PC-9 (cell line): Measurements from ENCODE around the gene CBFA2T3.

Experiments
- EZH2 ChIP-seq: fragments of 200-600 bp; sonication (generic); IDR thresholded peaks from 2 replicates; pipeline ENCODE4 v1.8.0; 2017; ENCODE audit warnings: antibody characterized with exemption, low read depth
- TF ChIP-seq, protein P1 (sequence below): fragments of 200-600 bp; sonication (generic); conservative IDR thresholded peaks from 2 replicates; pipeline ENCODE4 v1.6.1; 2017; ENCODE audit warnings: mixed run types, antibody characterized with exemption, mild to moderate bottlenecking, moderate library complexity

- TF ChIP-seq, protein P1, sequence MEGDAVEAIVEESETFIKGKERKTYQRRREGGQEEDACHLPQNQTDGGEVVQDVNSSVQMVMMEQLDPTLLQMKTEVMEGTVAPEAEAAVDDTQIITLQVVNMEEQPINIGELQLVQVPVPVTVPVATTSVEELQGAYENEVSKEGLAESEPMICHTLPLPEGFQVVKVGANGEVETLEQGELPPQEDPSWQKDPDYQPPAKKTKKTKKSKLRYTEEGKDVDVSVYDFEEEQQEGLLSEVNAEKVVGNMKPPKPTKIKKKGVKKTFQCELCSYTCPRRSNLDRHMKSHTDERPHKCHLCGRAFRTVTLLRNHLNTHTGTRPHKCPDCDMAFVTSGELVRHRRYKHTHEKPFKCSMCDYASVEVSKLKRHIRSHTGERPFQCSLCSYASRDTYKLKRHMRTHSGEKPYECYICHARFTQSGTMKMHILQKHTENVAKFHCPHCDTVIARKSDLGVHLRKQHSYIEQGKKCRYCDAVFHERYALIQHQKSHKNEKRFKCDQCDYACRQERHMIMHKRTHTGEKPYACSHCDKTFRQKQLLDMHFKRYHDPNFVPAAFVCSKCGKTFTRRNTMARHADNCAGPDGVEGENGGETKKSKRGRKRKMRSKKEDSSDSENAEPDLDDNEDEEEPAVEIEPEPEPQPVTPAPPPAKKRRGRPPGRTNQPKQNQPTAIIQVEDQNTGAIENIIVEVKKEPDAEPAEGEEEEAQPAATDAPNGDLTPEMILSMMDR, result peak; percentile 60; the same call in 1 of the 2 replicates
- TF ChIP-seq EZH2, result no peak
These were observed 52.0 kb downstream of the CBFA2T3 start for GRCh38 chr16:88924834-88925539.
